22Rv1 (cell line): Measurements from ENCODE around the gene LHFPL6.

Source experiments
- H3K27ac ChIP-seq: fragments of 450-650 bp; 2 replicates; pipeline ENCODE4 v1.5.1; 2017
- CTCF ChIP-seq: fragments of 450-650 bp; IDR thresholded peaks from 2 replicates; pipeline ENCODE4 v1.5.1; 2017; ENCODE audit warnings: mild to moderate bottlenecking
- ZFX ChIP-seq: fragments of 450-650 bp; IDR thresholded peaks from 2 replicates; pipeline ENCODE4 v1.6.1; 2017; ENCODE audit warnings: antibody characterized with exemption, borderline replicate concordance

Gene LHFPL6

GRCh38 chr13:39585219-39585618 lies 17.8 kb downstream of the LHFPL6 start:
- no peak for TF ChIP-seq ZFX
- no peak for TF ChIP-seq CTCF
- H3K27ac ChIP-seq = no peak overlapping the region

- H3K27ac ChIP-seq = no peak overlapping the region
- TF ChIP-seq ZFX (no peak), CTCF (no peak)
Observed at GRCh38 chr13:39580881-39581575, 22.0 kb downstream of the LHFPL6 start.

GRCh38 chr13:39578821-39579291 lies 24.1 kb downstream of the LHFPL6 start:
- TF ChIP-seq ZFX = no peak
- TF ChIP-seq CTCF = no peak
- no peak overlapping the region for H3K27ac ChIP-seq

- no peak for TF ChIP-seq ZFX
- no peak for TF ChIP-seq CTCF
- no peak overlapping the region for H3K27ac ChIP-seq
Observed at GRCh38 chr13:39577838-39578491, 25.0 kb downstream of the LHFPL6 start.

GRCh38 chr13:39577203-39577602 lies 25.8 kb downstream of the LHFPL6 start:
- no peak for TF ChIP-seq CTCF
- no peak for TF ChIP-seq ZFX
- no peak overlapping the region for H3K27ac ChIP-seq

- no peak overlapping the region for H3K27ac ChIP-seq
- TF ChIP-seq CTCF (no peak), ZFX (no peak)
Observed at GRCh38 chr13:39575641-39576238, 27.3 kb downstream of the LHFPL6 start.

GRCh38 chr13:39571502-39572092 lies 31.4 kb downstream of the LHFPL6 start:
- H3K27ac ChIP-seq = no peak overlapping the region
- TF ChIP-seq CTCF (no peak), ZFX (no peak)
